H9 (cell line): ENCODE results near the gene ARRDC2. TPM values are rescaled to one million over a fixed set of nuclear protein-coding genes. Genes with fewer than 3 reads are reported as not detected.

Experiments
- DNase-seq: peaks from one replicate; pipeline ENCODE4 v3.0.0-alpha.2; 2017
- H2AFZ ChIP-seq: one replicate; pipeline ENCODE4 v1.6.1; 2013; ENCODE audit warnings: mild to moderate bottlenecking, low read length, control low read depth, moderate library complexity
- H2AK5ac ChIP-seq: 2 replicates; pipeline ENCODE4 v1.6.1; 2013; ENCODE audit warnings: low read length, control low read depth, mixed read lengths; ENCODE audit not compliant: insufficient read length
- H2BK120ac ChIP-seq: one replicate; pipeline ENCODE4 v1.6.1; 2013; ENCODE audit warnings: low read depth, mild to moderate bottlenecking, low read length, control low read depth, inconsistent platforms; ENCODE audit not compliant: poor library complexity, severe bottlenecking
- H2BK12ac ChIP-seq: 2 replicates; pipeline ENCODE4 v1.6.1; 2013; ENCODE audit warnings: low read length, control low read depth, mixed read lengths, low read depth; ENCODE audit not compliant: insufficient read length
- H2BK15ac ChIP-seq: 2 replicates; pipeline ENCODE4 v1.6.1; 2013; ENCODE audit warnings: low read depth, low read length, control low read depth
- H2BK20ac ChIP-seq: one replicate; pipeline ENCODE4 v1.6.1; 2013; ENCODE audit warnings: low read depth, mild to moderate bottlenecking, low read length, control low read depth, inconsistent platforms; ENCODE audit not compliant: poor library complexity, severe bottlenecking
- H2BK5ac ChIP-seq: 2 replicates; pipeline ENCODE4 v1.6.1; 2013; ENCODE audit warnings: low read length, control low read depth, mixed read lengths; ENCODE audit not compliant: insufficient read length
- H3K14ac ChIP-seq: 2 replicates; pipeline ENCODE4 v1.6.1; 2013; ENCODE audit warnings: low read length, control low read depth; ENCODE audit not compliant: insufficient read depth
- H3K18ac ChIP-seq: 2 replicates; pipeline ENCODE4 v1.6.1; 2013; ENCODE audit warnings: low read depth, mild to moderate bottlenecking, mixed read lengths, low read length, control low read depth; ENCODE audit not compliant: insufficient read length
- H3K23ac ChIP-seq: 2 replicates; pipeline ENCODE4 v1.6.1; 2013; ENCODE audit warnings: low read length, control low read depth, mixed read lengths, low read depth; ENCODE audit not compliant: insufficient read length
- H3K23me2 ChIP-seq: 2 replicates; pipeline ENCODE4 v1.6.1; 2013; ENCODE audit warnings: low read depth, mild to moderate bottlenecking, mixed read lengths, low read length, control low read depth; ENCODE audit not compliant: insufficient read length, poor library complexity, severe bottlenecking
- H3K27ac ChIP-seq: 2 replicates; pipeline ENCODE4 v1.5.1; 2013; ENCODE audit warnings: low read length, control low read depth, mixed read lengths, low read depth; ENCODE audit not compliant: insufficient read length
- H3K27me3 ChIP-seq: 2 replicates; pipeline ENCODE4 v1.6.1; 2013; ENCODE audit warnings: low read length, control low read depth, inconsistent platforms; ENCODE audit not compliant: insufficient read depth
- H3K4ac ChIP-seq: 2 replicates; pipeline ENCODE4 v1.6.1; 2013; ENCODE audit warnings: low read depth, mild to moderate bottlenecking, control low read depth, inconsistent platforms, low read length, moderate library complexity
- H3K4me1 ChIP-seq: 2 replicates; pipeline ENCODE4 v1.6.1; 2013; ENCODE audit warnings: low read length, control low read depth, inconsistent platforms; ENCODE audit not compliant: insufficient read depth
- H3K4me2 ChIP-seq: 2 replicates; pipeline ENCODE4 v1.6.1; 2013; ENCODE audit warnings: low read length, control low read depth, mixed read lengths; ENCODE audit not compliant: insufficient read length, insufficient read depth
- H3K56ac ChIP-seq: 2 replicates; pipeline ENCODE4 v1.6.1; 2013; ENCODE audit warnings: low read depth, mild to moderate bottlenecking, mixed read lengths, low read length, control low read depth; ENCODE audit not compliant: insufficient read length
- H3K79me1 ChIP-seq: 2 replicates; pipeline ENCODE4 v1.6.1; 2013; ENCODE audit warnings: low read depth, mild to moderate bottlenecking, moderate library complexity, low read length, control low read depth, inconsistent platforms; ENCODE audit not compliant: insufficient read depth, poor library complexity, severe bottlenecking
- H3K79me2 ChIP-seq: 2 replicates; pipeline ENCODE4 v1.6.1; 2013; ENCODE audit warnings: low read length, control low read depth, inconsistent platforms; ENCODE audit not compliant: insufficient read depth
- H3K9ac ChIP-seq: 2 replicates; pipeline ENCODE4 v1.6.1; 2013; ENCODE audit warnings: low read length, control low read depth, mixed read lengths; ENCODE audit not compliant: insufficient read length; ENCODE audit errors: extremely low read depth
- H3K9me3 ChIP-seq: one replicate; pipeline ENCODE4 v1.6.1; 2013; ENCODE audit warnings: low read depth, low read length, inconsistent platforms; ENCODE audit not compliant: control insufficient read depth
- H3T11ph ChIP-seq: one replicate; pipeline ENCODE4 v1.6.1; 2013; ENCODE audit warnings: mild to moderate bottlenecking, low read length, control low read depth, inconsistent platforms
- H4K20me1 ChIP-seq: one replicate; pipeline ENCODE4 v1.6.1; 2013; ENCODE audit not compliant: control insufficient read depth, insufficient read length, insufficient read depth
- H4K5ac ChIP-seq: 2 replicates; pipeline ENCODE4 v1.6.1; 2013; ENCODE audit warnings: low read depth, mild to moderate bottlenecking, mixed read lengths, low read length, control low read depth; ENCODE audit not compliant: insufficient read length
- H4K8ac ChIP-seq: replicated peaks from 2 replicates; pipeline ENCODE4 v1.6.1; 2013; ENCODE audit warnings: low read length, control low read depth, mixed read lengths, low read depth; ENCODE audit not compliant: insufficient read length
- H4K91ac ChIP-seq: 2 replicates; pipeline ENCODE4 v1.6.1; 2013; ENCODE audit warnings: low read depth, mild to moderate bottlenecking, moderate library complexity, mixed read lengths, low read length, control low read depth; ENCODE audit not compliant: insufficient read length
- H3K27ac Mint-ChIP-seq, 3 experiments: 2 replicates in 2 of 3; 3 replicates in 1 of 3; pipeline ENCODE4 v1.8.0; 2020 to 2021; ENCODE audit warnings: mixed read lengths in 3 of 3, mild to moderate bottlenecking in 1 of 3, moderate library complexity in 1 of 3
- H3K27me3 Mint-ChIP-seq: 2 replicates; pipeline ENCODE4 v1.8.0; 2021; ENCODE audit warnings: low read depth, mild to moderate bottlenecking, moderate library complexity, mixed read lengths
- H3K36me3 Mint-ChIP-seq, 3 experiments: 2 replicates in 2 of 3; 3 replicates in 1 of 3; pipeline ENCODE4 v1.8.0; 2020 to 2021; ENCODE audit warnings: low read depth in 3 of 3, mixed read lengths in 3 of 3; ENCODE audit not compliant: insufficient read depth in 1 of 3
- H3K4me1 Mint-ChIP-seq, 2 experiments: 2 replicates each; pipeline ENCODE4 v1.8.0; 2020; ENCODE audit warnings: mixed read lengths in 2 of 2
- H3K4me3 Mint-ChIP-seq, 2 experiments: 2 replicates in 1 of 2; 3 replicates in 1 of 2; pipeline ENCODE4 v1.8.0; 2020 to 2021; ENCODE audit warnings: mild to moderate bottlenecking in 2 of 2, mixed read lengths in 2 of 2, moderate library complexity in 1 of 2
- H3K9me3 Mint-ChIP-seq, 2 experiments: 2 replicates in 1 of 2; 3 replicates in 1 of 2; pipeline ENCODE4 v1.8.0; 2020; ENCODE audit warnings: mild to moderate bottlenecking in 2 of 2, mixed read lengths in 2 of 2, moderate library complexity in 1 of 2
- CTCF ChIP-seq: fragments of 200-600 bp; sonication (generic); conservative IDR thresholded peaks from 3 replicates; pipeline ENCODE4 v1.8.0; 2021; ENCODE audit warnings: antibody characterized with exemption, mild to moderate bottlenecking
- WGBS: extraction: QIAGEN DNeasy Blood & Tissue Kit; methylation state at CpG from one replicate; pipeline ENCODE4 v1.1.7; 2013; ENCODE audit warnings: missing lambda C conversion rate, low lambda C conversion rate, mixed read lengths; ENCODE audit not compliant: insufficient read length; ENCODE audit errors: extremely low coverage; 5-methylcytosine and 5-hydroxymethylcytosine counted together
- total RNA-seq: library from RNA; stranded (reverse); gene quantifications from 2 replicates; pipeline ENCODE4 v1.2.1, GENCODE V29; 2021

The ARRDC2 gene
- total RNA-seq, 1 experiment from 2014 or later = 10.5 TPM

GRCh38 chr19:17972230-17972629 lies 35.7 kb upstream of the ARRDC2 start:
- no peak overlapping the region for H3K4me2 ChIP-seq
- H3K4me1 ChIP-seq = no peaks in the 10 kb centered on the region
- H3K4me1 Mint-ChIP-seq = peaks cover 7 to 8% of the 10 kb centered on the region in 2 experiments; a peak in 3 of 4 replicates
- H2BK20ac ChIP-seq = no peak overlapping the region
- H4K91ac ChIP-seq = no peak overlapping the region
- H4K5ac ChIP-seq = no peak overlapping the region
- H3K27ac Mint-ChIP-seq = peak overlapping the region in 1 of 3 experiments; percentile 52; a peak in 1 of 7 replicates
- H2BK15ac ChIP-seq = no peak overlapping the region
- H3K9ac ChIP-seq = no peak overlapping the region
- no peak overlapping the region for H3K56ac ChIP-seq
- no peak for TF ChIP-seq CTCF
- peaks cover 5% of the 10 kb centered on the region for H3K23me2 ChIP-seq
- no peak overlapping the region for H2AK5ac ChIP-seq
- no peaks in the 10 kb centered on the region for H3K79me1 ChIP-seq
- H3K9me3 Mint-ChIP-seq = no peaks in the 10 kb centered on the region
- H4K8ac ChIP-seq = no peak overlapping the region
- H3K27me3 Mint-ChIP-seq = peaks cover 10% of the 10 kb centered on the region
- H3K4me3 Mint-ChIP-seq = no peak overlapping the region
- no peaks in the 10 kb centered on the region; the same call in 1 of the 2 replicates for H3K27me3 ChIP-seq
- no peaks in the 10 kb centered on the region for H3K79me2 ChIP-seq
- H3K9me3 ChIP-seq = no peaks in the 10 kb centered on the region
- no peak overlapping the region for H3K14ac ChIP-seq
- H3K4ac ChIP-seq = no peak overlapping the region
- no peak overlapping the region for H3T11ph ChIP-seq
- no peak overlapping the region for H3K27ac ChIP-seq
- no peak overlapping the region for H3K18ac ChIP-seq
- no peak overlapping the region for H2AFZ ChIP-seq
- no peak for DNase-seq
- H2BK5ac ChIP-seq = no peak overlapping the region
- H2BK120ac ChIP-seq = no peak overlapping the region
- H2BK12ac ChIP-seq = no peak overlapping the region
- H3K36me3 Mint-ChIP-seq = peaks cover 0 to 9% (median 6%) of the 10 kb centered on the region in 3 experiments; a peak in 6 of 7 replicates
- no peaks in the 10 kb centered on the region for H4K20me1 ChIP-seq
- no peak overlapping the region for H3K23ac ChIP-seq
- no CpG with 5 or more reads among the region's 1 CpG for WGBS
